ENCODE data around the gene IDH1.

Gene IDH1

GRCh38 chr2:208254871-208255556 is at the start of gene IDH1:
TSS of gene IDH1 (minus strand) at chr2:208255071. CDS start at chr2:208251551, 3,520 bp downstream.
- Histone ChIP-seq H3K36me3 (ENCODE audit: control insufficient read depth in 1 of 2, insufficient read depth in 2 of 2, low read length in 2 of 2) (peaks cover 10 to 20% of the 10 kb centered on the region in 2 donors), H3K4me3 (ENCODE audit: low read depth in 1 of 2, low read length in 2 of 2) (peak within 1 kb of the TSS; percentile 90 to 99), H3K27ac (ENCODE audit: low read length) (peak within 1 kb of the TSS; percentile 61), H3K4me1 (ENCODE audit: control insufficient read depth in 1 of 2, insufficient read depth in 2 of 2, low read length in 2 of 2) (peaks cover 19 to 23% of the 10 kb centered on the region in 2 donors), H3K27me3 (ENCODE audit: low read depth, low read length) (no peaks in the 10 kb centered on the region), H3K9me3 (ENCODE audit: control insufficient read depth in 1 of 2, low read length in 2 of 2) (no peaks in the 10 kb centered on the region)

GRCh38 chr2:208304157-208304556 is 49.3 kb upstream of the IDH1 start:
- no peaks in the 10 kb centered on the region for H3K4me1 ChIP-seq (ENCODE audit: control insufficient read depth in 1 of 2, insufficient read depth in 2 of 2, low read length in 2 of 2)
- peaks cover 44 to 52% of the 10 kb centered on the region in 2 donors for H3K36me3 ChIP-seq (ENCODE audit: control insufficient read depth in 1 of 2, insufficient read depth in 2 of 2, low read length in 2 of 2)
- no peaks in the 10 kb centered on the region for H3K9me3 ChIP-seq (ENCODE audit: control insufficient read depth in 1 of 2, low read length in 2 of 2)
- H3K4me3 ChIP-seq (ENCODE audit: low read depth in 1 of 2, low read length in 2 of 2) = no peak overlapping the region
- H3K27ac ChIP-seq (ENCODE audit: low read length) = no peak overlapping the region
- no peaks in the 10 kb centered on the region for H3K27me3 ChIP-seq (ENCODE audit: low read depth, low read length)

- Histone ChIP-seq H3K27ac (ENCODE audit: low read length) (no peak overlapping the region), H3K4me3 (ENCODE audit: low read depth in 1 of 2, low read length in 2 of 2) (no peak overlapping the region), H3K36me3 (ENCODE audit: control insufficient read depth in 1 of 2, insufficient read depth in 2 of 2, low read length in 2 of 2) (peaks cover 48 to 59% of the 10 kb centered on the region in 2 donors), H3K9me3 (ENCODE audit: control insufficient read depth in 1 of 2, low read length in 2 of 2) (no peaks in the 10 kb centered on the region), H3K4me1 (ENCODE audit: control insufficient read depth in 1 of 2, insufficient read depth in 2 of 2, low read length in 2 of 2) (no peaks in the 10 kb centered on the region), H3K27me3 (ENCODE audit: low read depth, low read length) (no peaks in the 10 kb centered on the region)
Observed at GRCh38 chr2:208300847-208301618, 46.2 kb upstream of the IDH1 start.

- Histone ChIP-seq H3K4me1 (ENCODE audit: control insufficient read depth in 1 of 2, insufficient read depth in 2 of 2, low read length in 2 of 2) (no peaks in the 10 kb centered on the region), H3K4me3 (ENCODE audit: low read depth in 1 of 2, low read length in 2 of 2) (no peak overlapping the region), H3K9me3 (ENCODE audit: control insufficient read depth in 1 of 2, low read length in 2 of 2) (no peaks in the 10 kb centered on the region), H3K27me3 (ENCODE audit: low read depth, low read length) (no peaks in the 10 kb centered on the region), H3K27ac (ENCODE audit: low read length) (no peak overlapping the region), H3K36me3 (ENCODE audit: control insufficient read depth in 1 of 2, insufficient read depth in 2 of 2, low read length in 2 of 2) (peaks cover 35 to 48% of the 10 kb centered on the region in 2 donors)
Observed at GRCh38 chr2:208297961-208298360, 43.1 kb upstream of the IDH1 start.

GRCh38 chr2:208296610-208297009 is 41.7 kb upstream of the IDH1 start:
- H3K4me3 ChIP-seq (ENCODE audit: low read depth in 1 of 2, low read length in 2 of 2) = no peak overlapping the region
- H3K36me3 ChIP-seq (ENCODE audit: control insufficient read depth in 1 of 2, insufficient read depth in 2 of 2, low read length in 2 of 2) = peaks cover 29 to 43% of the 10 kb centered on the region in 2 donors
- no peaks in the 10 kb centered on the region for H3K9me3 ChIP-seq (ENCODE audit: control insufficient read depth in 1 of 2, low read length in 2 of 2)

GRCh38 chr2:208295834-208296233 is 41.0 kb upstream of the IDH1 start:
- H3K4me3 ChIP-seq (ENCODE audit: low read depth in 1 of 2, low read length in 2 of 2) = no peak overlapping the region
- H3K9me3 ChIP-seq (ENCODE audit: control insufficient read depth in 1 of 2, low read length in 2 of 2) = peaks cover 0 to 2% of the 10 kb centered on the region in 2 donors
- no peak overlapping the region for H3K27ac ChIP-seq (ENCODE audit: low read length)
- no peaks in the 10 kb centered on the region for H3K4me1 ChIP-seq (ENCODE audit: control insufficient read depth in 1 of 2, insufficient read depth in 2 of 2, low read length in 2 of 2)
- peaks cover 24 to 41% of the 10 kb centered on the region in 2 donors for H3K36me3 ChIP-seq (ENCODE audit: control insufficient read depth in 1 of 2, insufficient read depth in 2 of 2, low read length in 2 of 2)
- H3K27me3 ChIP-seq (ENCODE audit: low read depth, low read length) = no peaks in the 10 kb centered on the region

More at GRCh38 chr2:208296610-208297009, 41.7 kb upstream of the IDH1 start:
- H3K27me3 ChIP-seq (ENCODE audit: low read depth, low read length) = no peaks in the 10 kb centered on the region
- H3K4me1 ChIP-seq (ENCODE audit: control insufficient read depth in 1 of 2, insufficient read depth in 2 of 2, low read length in 2 of 2) = no peaks in the 10 kb centered on the region
- H3K27ac ChIP-seq (ENCODE audit: low read length) = no peak overlapping the region

- Histone ChIP-seq H3K36me3 (ENCODE audit: control insufficient read depth in 1 of 2, insufficient read depth in 2 of 2, low read length in 2 of 2) (peaks cover 24 to 43% of the 10 kb centered on the region in 2 donors), H3K4me1 (ENCODE audit: control insufficient read depth in 1 of 2, insufficient read depth in 2 of 2, low read length in 2 of 2) (no peaks in the 10 kb centered on the region), H3K4me3 (ENCODE audit: low read depth in 1 of 2, low read length in 2 of 2) (no peak overlapping the region), H3K9me3 (ENCODE audit: control insufficient read depth in 1 of 2, low read length in 2 of 2) (peaks cover 0 to 5% of the 10 kb centered on the region in 2 donors), H3K27me3 (ENCODE audit: low read depth, low read length) (no peaks in the 10 kb centered on the region), H3K27ac (ENCODE audit: low read length) (no peak overlapping the region)
Observed at GRCh38 chr2:208294482-208295024, 39.7 kb upstream of the IDH1 start.

GRCh38 chr2:208285853-208286252 is 31.0 kb upstream of the IDH1 start:
- H3K36me3 ChIP-seq (ENCODE audit: control insufficient read depth in 1 of 2, insufficient read depth in 2 of 2, low read length in 2 of 2) = peaks cover 22 to 30% of the 10 kb centered on the region in 2 donors
- peaks cover 0 to 3% of the 10 kb centered on the region in 2 donors for H3K9me3 ChIP-seq (ENCODE audit: control insufficient read depth in 1 of 2, low read length in 2 of 2)
- no peak overlapping the region for H3K27ac ChIP-seq (ENCODE audit: low read length)
- H3K27me3 ChIP-seq (ENCODE audit: low read depth, low read length) = no peaks in the 10 kb centered on the region
- no peak overlapping the region for H3K4me3 ChIP-seq (ENCODE audit: low read depth in 1 of 2, low read length in 2 of 2)
- no peaks in the 10 kb centered on the region for H3K4me1 ChIP-seq (ENCODE audit: control insufficient read depth in 1 of 2, insufficient read depth in 2 of 2, low read length in 2 of 2)

GRCh38 chr2:208280933-208281332 is 26.1 kb upstream of the IDH1 start:
- Histone ChIP-seq H3K27ac (ENCODE audit: low read length) (no peak overlapping the region), H3K27me3 (ENCODE audit: low read depth, low read length) (no peaks in the 10 kb centered on the region), H3K9me3 (ENCODE audit: control insufficient read depth in 1 of 2, low read length in 2 of 2) (no peaks in the 10 kb centered on the region), H3K4me1 (ENCODE audit: control insufficient read depth in 1 of 2, insufficient read depth in 2 of 2, low read length in 2 of 2) (no peaks in the 10 kb centered on the region), H3K36me3 (ENCODE audit: control insufficient read depth in 1 of 2, insufficient read depth in 2 of 2, low read length in 2 of 2) (peaks cover 44 to 55% of the 10 kb centered on the region in 2 donors), H3K4me3 (ENCODE audit: low read depth in 1 of 2, low read length in 2 of 2) (no peak overlapping the region)

GRCh38 chr2:208280234-208280633 is 25.4 kb upstream of the IDH1 start:
- Histone ChIP-seq H3K36me3 (ENCODE audit: control insufficient read depth in 1 of 2, insufficient read depth in 2 of 2, low read length in 2 of 2) (peaks cover 46 to 58% of the 10 kb centered on the region in 2 donors), H3K27ac (ENCODE audit: low read length) (no peak overlapping the region), H3K4me1 (ENCODE audit: control insufficient read depth in 1 of 2, insufficient read depth in 2 of 2, low read length in 2 of 2) (no peaks in the 10 kb centered on the region), H3K9me3 (ENCODE audit: control insufficient read depth in 1 of 2, low read length in 2 of 2) (no peaks in the 10 kb centered on the region), H3K4me3 (ENCODE audit: low read depth in 1 of 2, low read length in 2 of 2) (no peak overlapping the region), H3K27me3 (ENCODE audit: low read depth, low read length) (no peaks in the 10 kb centered on the region)

- no peaks in the 10 kb centered on the region for H3K9me3 ChIP-seq (ENCODE audit: control insufficient read depth in 1 of 2, low read length in 2 of 2)
- H3K27me3 ChIP-seq (ENCODE audit: low read depth, low read length) = no peaks in the 10 kb centered on the region
- no peak overlapping the region for H3K27ac ChIP-seq (ENCODE audit: low read length)
- H3K4me3 ChIP-seq (ENCODE audit: low read depth in 1 of 2, low read length in 2 of 2) = no peak overlapping the region
- H3K36me3 ChIP-seq (ENCODE audit: control insufficient read depth in 1 of 2, insufficient read depth in 2 of 2, low read length in 2 of 2) = peaks cover 49 to 59% of the 10 kb centered on the region in 2 donors
- H3K4me1 ChIP-seq (ENCODE audit: control insufficient read depth in 1 of 2, insufficient read depth in 2 of 2, low read length in 2 of 2) = no peaks in the 10 kb centered on the region
Observed at GRCh38 chr2:208279236-208279635, 24.4 kb upstream of the IDH1 start.
